LNCaP clone FGC (cell line): ENCODE data around the gene CDC25B.
A peak's percentile ranks its signal among the peaks of the same experiment; 100 is the strongest.

Experiments used
- DNase-seq: peaks from one replicate; pipeline ENCODE4 v3.0.0-alpha.2; 2011; ENCODE audit warnings: low read depth
- H3K4me3 ChIP-seq: 2 replicates; pipeline ENCODE4 v1.5.1; 2011; ENCODE audit warnings: mild to moderate bottlenecking, low read depth, low read length, control low read depth
- TF ChIP-seq, protein P1 (sequence below): IDR thresholded peaks from 2 replicates; pipeline ENCODE4 v1.5.1; 2012; ENCODE audit warnings: mild to moderate bottlenecking; ENCODE audit not compliant: control insufficient read depth, insufficient read depth; ENCODE audit errors: extremely low read depth

The CDC25B gene

DNA sequence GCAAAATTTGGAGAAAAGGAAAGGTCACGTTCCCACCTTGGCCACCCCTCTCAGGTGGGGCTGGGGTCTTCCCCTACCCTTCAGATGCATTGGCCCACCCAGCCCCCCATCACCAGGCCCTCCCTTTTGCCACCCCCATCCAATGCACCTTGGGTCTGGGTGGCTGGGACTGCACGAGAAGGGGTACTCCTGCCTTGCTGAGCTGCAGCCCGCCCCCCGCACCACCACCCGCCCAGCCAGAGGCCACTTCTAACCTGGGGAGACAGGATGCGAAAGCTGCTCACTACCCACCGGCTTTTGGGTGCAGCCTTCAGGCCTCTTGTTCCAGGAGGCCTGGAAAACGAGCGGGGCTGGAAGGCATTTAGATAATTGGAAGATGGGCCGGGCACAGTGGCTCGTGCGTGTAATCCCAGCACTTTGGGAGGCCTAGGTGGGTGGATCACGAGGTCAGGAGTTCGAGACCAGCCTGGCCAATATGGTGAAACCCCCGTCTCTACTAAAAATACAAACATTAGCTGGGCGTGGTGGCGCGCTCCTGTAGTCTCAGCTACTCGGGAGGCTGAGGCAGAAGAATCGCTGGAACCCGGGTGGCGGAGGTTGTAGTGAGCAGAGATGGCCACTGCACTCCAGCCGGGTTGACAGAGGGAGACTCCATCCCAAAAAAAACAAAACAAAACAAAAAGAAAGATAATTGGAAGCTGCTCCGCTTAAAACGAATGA, 1.2 kb upstream of the CDC25B start:
- DNase-seq: no peak
- H3K4me3 ChIP-seq: peak overlapping the region; percentile 76
- TF ChIP-seq, protein P1, sequence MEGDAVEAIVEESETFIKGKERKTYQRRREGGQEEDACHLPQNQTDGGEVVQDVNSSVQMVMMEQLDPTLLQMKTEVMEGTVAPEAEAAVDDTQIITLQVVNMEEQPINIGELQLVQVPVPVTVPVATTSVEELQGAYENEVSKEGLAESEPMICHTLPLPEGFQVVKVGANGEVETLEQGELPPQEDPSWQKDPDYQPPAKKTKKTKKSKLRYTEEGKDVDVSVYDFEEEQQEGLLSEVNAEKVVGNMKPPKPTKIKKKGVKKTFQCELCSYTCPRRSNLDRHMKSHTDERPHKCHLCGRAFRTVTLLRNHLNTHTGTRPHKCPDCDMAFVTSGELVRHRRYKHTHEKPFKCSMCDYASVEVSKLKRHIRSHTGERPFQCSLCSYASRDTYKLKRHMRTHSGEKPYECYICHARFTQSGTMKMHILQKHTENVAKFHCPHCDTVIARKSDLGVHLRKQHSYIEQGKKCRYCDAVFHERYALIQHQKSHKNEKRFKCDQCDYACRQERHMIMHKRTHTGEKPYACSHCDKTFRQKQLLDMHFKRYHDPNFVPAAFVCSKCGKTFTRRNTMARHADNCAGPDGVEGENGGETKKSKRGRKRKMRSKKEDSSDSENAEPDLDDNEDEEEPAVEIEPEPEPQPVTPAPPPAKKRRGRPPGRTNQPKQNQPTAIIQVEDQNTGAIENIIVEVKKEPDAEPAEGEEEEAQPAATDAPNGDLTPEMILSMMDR: no peak

DNA sequence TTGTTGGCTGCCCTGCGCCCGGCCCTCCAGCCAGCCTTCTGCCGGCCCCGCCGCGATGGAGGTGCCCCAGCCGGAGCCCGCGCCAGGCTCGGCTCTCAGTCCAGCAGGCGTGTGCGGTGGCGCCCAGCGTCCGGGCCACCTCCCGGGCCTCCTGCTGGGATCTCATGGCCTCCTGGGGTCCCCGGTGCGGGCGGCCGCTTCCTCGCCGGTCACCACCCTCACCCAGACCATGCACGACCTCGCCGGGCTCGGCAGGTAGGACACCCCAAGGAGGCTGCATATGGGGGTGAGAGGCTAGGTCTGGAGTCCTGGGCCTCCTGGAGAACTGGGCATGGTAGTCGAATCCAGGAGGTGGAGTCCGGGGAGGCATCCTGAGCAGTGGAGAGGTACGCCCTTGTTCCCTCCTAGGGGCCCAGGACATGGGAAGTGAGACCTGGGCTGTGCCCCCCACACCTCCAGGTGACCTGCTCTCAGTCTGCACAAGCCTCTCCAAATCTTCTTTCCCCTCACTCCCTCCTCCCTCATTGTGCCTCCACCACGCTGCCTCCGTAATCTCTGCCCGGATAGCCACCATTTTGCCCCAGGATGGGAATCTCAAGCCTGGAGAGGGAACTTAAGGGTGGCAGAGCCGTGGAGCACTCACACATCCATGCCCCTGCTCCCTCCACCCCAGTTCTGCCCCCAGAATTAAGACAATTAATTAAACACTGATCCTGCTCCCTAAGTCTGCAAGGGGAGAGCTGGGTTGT, 541 bp downstream of the CDC25B start:
- DNase-seq: no peak
- TF ChIP-seq, protein P1: no peak
- H3K4me3 ChIP-seq: peak overlapping the region; percentile 76

DNA sequence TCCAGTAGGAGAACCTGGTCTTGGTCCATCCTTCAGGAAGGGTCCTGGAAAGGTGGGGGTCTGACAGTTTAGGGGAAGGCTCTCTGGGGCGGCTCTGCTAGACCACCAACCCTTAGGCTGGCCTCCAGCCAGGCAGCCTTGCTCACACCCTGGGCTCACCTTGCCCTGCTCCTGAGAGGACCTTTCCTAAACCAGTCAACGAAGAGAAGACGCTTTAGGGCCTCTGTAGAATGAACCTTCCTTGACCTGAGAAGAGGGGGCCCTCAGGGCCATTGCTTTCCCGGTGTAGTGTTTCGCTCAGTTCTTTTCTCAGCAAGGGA, 1.1 kb downstream of the CDC25B start:
- TF ChIP-seq, protein P1: no peak
- H3K4me3 ChIP-seq: peak overlapping the region; percentile 76
- DNase-seq: no peak

DNA sequence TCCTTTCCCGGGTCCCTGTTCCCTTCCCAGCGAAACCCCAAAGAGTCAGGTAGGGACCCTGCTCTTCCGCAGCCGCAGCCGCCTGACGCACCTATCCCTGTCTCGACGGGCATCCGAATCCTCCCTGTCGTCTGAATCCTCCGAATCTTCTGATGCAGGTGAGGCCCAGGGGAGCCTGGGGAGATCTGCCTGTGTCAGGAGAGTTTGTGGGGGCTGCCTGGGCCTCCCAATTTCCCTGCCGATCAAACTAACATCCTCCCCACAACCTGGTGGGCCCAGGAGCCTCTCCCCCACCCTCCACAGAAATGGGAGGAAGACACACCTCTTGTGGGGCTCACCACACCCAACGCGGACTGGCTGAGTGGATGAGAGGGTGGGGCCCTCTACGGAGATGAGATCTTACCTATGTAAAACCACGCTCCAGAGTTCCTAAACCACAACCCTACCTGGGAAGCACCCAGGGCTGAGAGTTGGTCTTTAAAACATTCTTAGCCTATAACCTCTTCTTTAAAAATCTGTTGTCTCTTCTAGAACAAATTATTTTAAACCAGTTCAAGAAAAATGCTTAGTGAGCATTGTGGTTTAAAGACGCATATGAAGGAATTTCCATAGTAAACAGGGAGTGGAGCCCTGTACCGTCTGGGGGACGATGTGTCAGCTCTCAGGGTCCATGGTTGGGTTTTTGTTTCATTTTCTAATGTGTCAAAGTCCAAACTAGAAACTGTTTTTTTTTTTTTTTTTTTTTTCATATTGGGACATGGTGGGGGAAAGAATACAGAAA, 1.7 kb downstream of the CDC25B start:
- H3K4me3 ChIP-seq: peak overlapping the region; percentile 76
- TF ChIP-seq, protein P1: no peak
- DNase-seq: no peak

DNA sequence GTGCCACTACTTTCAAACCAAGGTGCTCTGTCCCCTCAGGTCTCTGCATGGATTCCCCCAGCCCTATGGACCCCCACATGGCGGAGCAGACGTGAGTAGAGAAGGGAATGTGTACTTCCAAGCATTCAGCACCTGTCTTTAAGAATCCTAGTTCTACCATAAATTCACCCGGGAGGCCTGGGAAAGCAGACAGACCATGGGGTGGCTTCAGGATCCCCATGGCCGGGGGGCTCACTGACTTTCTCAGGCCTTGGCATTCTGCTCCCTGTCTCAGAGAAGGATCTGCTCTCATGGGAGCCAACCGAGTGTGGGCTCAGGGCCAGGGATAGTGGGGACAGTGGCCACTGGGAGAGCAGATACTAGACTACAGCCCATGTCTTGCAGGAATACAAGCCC, 2.3 kb downstream of the CDC25B start:
- no peak overlapping the region for H3K4me3 ChIP-seq
- no peak for DNase-seq
- TF ChIP-seq, protein P1: no peak

DNA sequence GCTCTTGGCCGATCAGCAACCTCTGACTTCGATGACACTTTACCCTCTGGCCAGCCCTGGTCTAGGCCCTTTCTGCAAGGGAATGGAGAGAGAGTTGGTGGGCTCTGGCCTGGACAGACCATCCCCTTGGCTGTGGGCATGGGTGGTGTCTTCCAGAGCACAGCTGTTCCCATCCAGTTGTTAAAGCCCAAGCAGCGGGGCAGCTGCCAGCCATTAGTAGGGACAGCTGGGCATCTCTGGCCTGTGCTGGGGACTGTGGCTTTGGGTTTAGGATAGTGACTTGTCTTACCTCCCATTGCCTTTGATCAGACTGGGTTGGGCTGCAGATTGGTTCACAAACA, 2.8 kb downstream of the CDC25B start:
- DNase-seq: no peak
- H3K4me3 ChIP-seq: no peak overlapping the region
- TF ChIP-seq, protein P1: no peak
